HG03378 (cell line): ENCODE results near the gene SEMA4G.

Experiments used
- ATAC-seq: cut with Tn5 transposase; IDR thresholded peaks from one replicate; pipeline ENCODE4 v1.9.1; 2021; ENCODE audit warnings: mild to moderate bottlenecking, moderate library complexity; ENCODE audit not compliant: unreplicated experiment

Gene SEMA4G

GRCh38 chr10:100969187-100970075 lies at the start of gene SEMA4G:
TSS of gene SEMA4G (plus strand) at chr10:100969504. CDS start at chr10:100972913, 3,409 bp downstream.
- ATAC-seq = no peak

- no peak for ATAC-seq
Measured at GRCh38 chr10:100923580-100923979, 45.7 kb upstream of the SEMA4G start.

- ATAC-seq = no peak
Measured at GRCh38 chr10:100927266-100927665, 42.0 kb upstream of the SEMA4G start.

- ATAC-seq = no peak
Measured at GRCh38 chr10:100928039-100928438, 41.3 kb upstream of the SEMA4G start.

GRCh38 chr10:100930368-100930767 lies 38.9 kb upstream of the SEMA4G start:
- ATAC-seq = no peak

GRCh38 chr10:100934084-100934659 lies 35.1 kb upstream of the SEMA4G start:
- no peak for ATAC-seq

- ATAC-seq = no peak
Measured at GRCh38 chr10:100939763-100940344, 29.4 kb upstream of the SEMA4G start.

- no peak for ATAC-seq
Measured at GRCh38 chr10:100942229-100942628, 27.1 kb upstream of the SEMA4G start.

- ATAC-seq = no peak
Measured at GRCh38 chr10:100943508-100943907, 25.8 kb upstream of the SEMA4G start.

GRCh38 chr10:100945754-100946153 lies 23.6 kb upstream of the SEMA4G start:
- ATAC-seq = no peak

GRCh38 chr10:100948916-100949315 lies 20.4 kb upstream of the SEMA4G start:
- ATAC-seq = no peak

GRCh38 chr10:100960251-100960650 lies 9.1 kb upstream of the SEMA4G start:
- ATAC-seq = no peak

GRCh38 chr10:100962351-100963080 lies 6.8 kb upstream of the SEMA4G start:
- ATAC-seq = no peak

- ATAC-seq = no peak
Measured at GRCh38 chr10:100963826-100964225, 5.5 kb upstream of the SEMA4G start.

GRCh38 chr10:100965820-100966219 lies 3.5 kb upstream of the SEMA4G start:
- ATAC-seq = no peak

- no peak for ATAC-seq
Measured at GRCh38 chr10:100966887-100967286, 2.4 kb upstream of the SEMA4G start.

- no peak for ATAC-seq
Measured at GRCh38 chr10:100967332-100967731, 2.0 kb upstream of the SEMA4G start.

- ATAC-seq = no peak
Measured at GRCh38 chr10:100968062-100968736, 1.1 kb upstream of the SEMA4G start.

- ATAC-seq = no peak
Measured at GRCh38 chr10:100968863-100969186, 479 bp upstream of the SEMA4G start.

- ATAC-seq = no peak
Measured at GRCh38 chr10:100970076-100970913, 991 bp downstream of the SEMA4G start.
